ENCODE measurements around the gene TSPAN4. TPM values are rescaled to one million over a fixed set of nuclear protein-coding genes. Genes with fewer than 3 reads are reported as not detected.

The TSPAN4 gene
- total and polyA plus RNA-seq, 9 of the 15 experiments (the other 6 are each of a cell fraction or from before 2014, with no cell fraction given), result 0.07 to 31.0 (median 15.7) TPM

DNA sequence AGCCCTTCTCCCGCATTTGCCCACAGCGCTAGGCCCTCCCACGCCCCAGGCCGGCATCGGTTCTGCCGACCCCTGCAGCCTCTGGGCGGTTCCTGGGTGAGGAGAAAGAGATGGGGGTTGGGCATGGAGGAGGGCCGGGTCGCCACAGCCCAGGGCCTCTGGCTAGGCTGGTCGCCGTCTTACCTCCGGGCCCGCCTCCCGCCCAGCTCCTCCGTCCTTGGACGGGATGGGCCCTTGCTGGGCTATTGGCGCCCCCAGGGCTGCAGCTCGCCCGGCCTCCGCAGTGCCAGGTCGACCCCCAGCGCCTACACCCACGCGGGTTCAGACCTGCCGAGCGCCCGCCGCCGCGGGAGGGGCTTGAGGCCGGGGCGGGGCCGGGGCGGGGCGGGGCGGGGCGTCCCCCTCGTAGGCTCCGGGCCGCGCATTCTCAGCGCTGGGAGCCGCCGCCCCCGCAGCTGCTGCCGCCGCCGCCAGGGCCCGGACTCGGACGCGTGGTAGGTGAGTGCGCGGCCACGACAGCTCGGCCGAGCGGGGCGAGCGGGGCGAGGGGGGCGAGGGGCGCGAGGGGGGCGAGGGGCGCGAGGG is 10.0 kb upstream of the TSPAN4 start, which contains the start of gene CD151:
Gene CD151, plus strand, starts transcription at position 424 of the 585 bp plus-strand sequence. CDS start 3,118 bp downstream, outside the sequence.
- CTCF ChIA-PET (ENCODE audit: low intra/inter-chr PET ratio), result no interaction called here
- ATAC-seq (peak; percentile 76), FAIRE-seq (no peak), DNase-seq (ENCODE audit: extremely low read depth in 1 of 4, low spot score in 3 of 4) (peak; percentile 73 to 84 (median 78))
- peak within 1 kb of the TSS; percentile 87 for H3K4me3 ChIP-seq
- H3K9ac ChIP-seq (ENCODE audit: insufficient read depth in 1 of 2, low read depth in 2 of 2, low read length in 2 of 2), result peak within 1 kb of the TSS; percentile 92 to 96
- H4K20me1 ChIP-seq (replicated peaks; ENCODE audit: control insufficient read depth, insufficient read depth, low read length), result peaks cover 7% of the 10 kb centered on the region
- peak within 1 kb of the TSS; percentile 95 for H2AFZ ChIP-seq (ENCODE audit: low read depth, low read length)
- peaks cover 5% of the 10 kb centered on the region for H3K9me1 ChIP-seq (ENCODE audit: control insufficient read depth, insufficient read depth, low read length)
- no TSS peak for BruUV-seq (replicated peaks)
- peak within 1 kb of the TSS; percentile 85 for H3K4me2 ChIP-seq (ENCODE audit: insufficient read depth, low read length)
- intact Hi-C loops (cut with micrococcal nuclease) (loop anchor here (2.0 kb wide), 1 partner anchor 28 kb away; the partner anchor contains the start of gene PIDD1), in situ Hi-C loops (cut with MboI) (no loop called here)
- no peaks in the 10 kb centered on the region for H3K9me3 ChIP-seq (replicated peaks; ENCODE audit: control insufficient read depth, insufficient read depth, low read depth, low read length)
- POLR2A ChIA-PET, result interaction anchor here (0.6 to 2.3 kb wide), 5 partner anchors 8 to 149 kb away, joined by 3 to 11 read pairs (median 5); partner anchors contain the start of gene PNPLA2
- peaks cover 44% of the 10 kb centered on the region for H3K79me2 ChIP-seq (ENCODE audit: control insufficient read depth, insufficient read depth, low read length)
- WGBS (ENCODE audit: insufficient coverage, low coverage, missing lambda C conversion rate), result 0% methylated on average over 39 of the region's 67 CpGs
- peak within 1 kb of the TSS; percentile 94 for H3K27ac ChIP-seq (ENCODE audit: extremely low read depth, low read depth, low read length)
- H3K27me3 ChIP-seq (ENCODE audit: control insufficient read depth in 2 of 2, insufficient read depth in 2 of 2, low read length in 2 of 2), result no peaks in the 10 kb centered on the region
- peaks cover 23 to 91% of the 10 kb centered on the region in 2 experiments for H3K4me1 ChIP-seq (replicated peaks in 1 of 2; ENCODE audit: control insufficient read depth in 2 of 2, insufficient read depth in 2 of 2, low read length in 2 of 2)
- H3K36me3 ChIP-seq (ENCODE audit: control insufficient read depth, insufficient read depth, low read length), result peaks cover 34% of the 10 kb centered on the region; the same call in 1 of the 3 replicates
- TF ChIP-seq POLR2G (IDR thresholded peaks at IDR 0.05; ENCODE audit: low read depth, low read length) (peak; percentile 10), YY1 (IDR thresholded peaks at IDR 0.05; ENCODE audit: borderline replicate concordance in 1 of 3, control insufficient read depth in 1 of 3, extremely low read depth in 1 of 3, insufficient read depth in 3 of 3, insufficient read length in 1 of 3, insufficient replicate concordance in 2 of 3, low read depth in 1 of 3, low read length in 2 of 3) (no peak), ARID1B (IDR thresholded peaks at IDR 0.05) (0 out of 2 replicates have a peak, but pooled peaks have one; percentile 30), RBM39 (optimal IDR thresholded peaks at IDR 0.05; ENCODE audit: low read depth, low read length) (peak; percentile 46), CXXC5 (CRISPR knock-in tag; IDR thresholded peaks at IDR 0.05) (peak; percentile 8; the same call in 1 of the 2 replicates), ZNF583 (CRISPR knock-in tag; IDR thresholded peaks at IDR 0.05) (no peak), GABPB1 (CRISPR knock-in tag; IDR thresholded peaks at IDR 0.05) (peak; percentile 40; the same call in 1 of the 2 replicates), CTBP1 (IDR thresholded peaks at IDR 0.05; ENCODE audit: borderline replicate concordance) (peak; percentile 14; the same call in 1 of the 2 replicates), PURB (CRISPR knock-in tag; IDR thresholded peaks at IDR 0.05; ENCODE audit: low read depth) (no peak), MYC (IDR thresholded peaks at IDR 0.05; ENCODE audit: low read depth, low read length) (0 out of 2 replicates have a peak, but pooled peaks have one; percentile 31), MYC (CRISPR knock-in tag; IDR thresholded peaks at IDR 0.05; ENCODE audit: borderline replicate concordance, low read depth) (no peak), ELF1 (tag; IDR thresholded peaks at IDR 0.05) (0 out of 2 replicates have a peak, but pooled peaks have one; percentile 43), MTA3 (IDR thresholded peaks at IDR 0.05; ENCODE audit: borderline replicate concordance) (peak; percentile 55; the same call in 1 of the 2 replicates), SMAD1 (IDR thresholded peaks at IDR 0.05; ENCODE audit: low read depth, low read length, partially characterized antibody) (no peak), ZNF785 (CRISPR knock-in tag; IDR thresholded peaks at IDR 0.05) (no peak), FOXP1 (CRISPR knock-in tag; IDR thresholded peaks at IDR 0.05) (peak; percentile 54; the same call in 1 of the 2 replicates), TCF7L2 (IDR thresholded peaks at IDR 0.05; ENCODE audit: low read depth, low read length) (no peak), ZFP36 (IDR thresholded peaks at IDR 0.05; ENCODE audit: low read depth, low read length, partially characterized antibody) (no peak), NR2C2 (CRISPR knock-in tag; IDR thresholded peaks at IDR 0.05) (no peak), NR2C2 (tag; IDR thresholded peaks at IDR 0.05) (0 out of 2 replicates have a peak, but pooled peaks have one; percentile 31)
- TF ChIP-seq, protein P1, sequence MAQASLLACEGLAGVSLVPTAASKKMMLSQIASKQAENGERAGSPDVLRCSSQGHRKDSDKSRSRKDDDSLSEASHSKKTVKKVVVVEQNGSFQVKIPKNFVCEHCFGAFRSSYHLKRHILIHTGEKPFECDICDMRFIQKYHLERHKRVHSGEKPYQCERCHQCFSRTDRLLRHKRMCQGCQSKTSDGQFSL (CRISPR knock-in tag; IDR thresholded peaks at IDR 0.05), result no peak
- TF ChIP-seq, protein P1 (tag; IDR thresholded peaks at IDR 0.05), result 0 out of 4 replicates have a peak, but pooled peaks of 1 of the 2 experiments have one; percentile 17

All from K562 (cell line).